ENCODE results near the gene CLCNKA.
"Not testable (repeated sequence)": the region's sequence is repeated elsewhere in the genome, so short reads cannot be mapped to it uniquely, and the experiment has no call there.

CLCNKA gene

GRCh38 chr1:16015960-16016901 is 5.6 kb upstream of the CLCNKA start:
- Histone ChIP-seq H3K36me3 (ENCODE audit: control insufficient read depth, insufficient read depth, low read length) (no peaks in the 10 kb centered on the region), H3K4me1 (ENCODE audit: control insufficient read depth, insufficient read depth, low read length) (peaks cover 53% of the 10 kb centered on the region), H3K9ac (ENCODE audit: low read length) (no peak overlapping the region), H3K27ac (ENCODE audit: low read depth, low read length) (peak overlapping the region; percentile 99), H3K27me3 (ENCODE audit: control insufficient read depth, insufficient read depth, low read length) (no peaks in the 10 kb centered on the region), H3K4me3 (ENCODE audit: low read length) (peak overlapping the region; percentile 72)

DNA sequence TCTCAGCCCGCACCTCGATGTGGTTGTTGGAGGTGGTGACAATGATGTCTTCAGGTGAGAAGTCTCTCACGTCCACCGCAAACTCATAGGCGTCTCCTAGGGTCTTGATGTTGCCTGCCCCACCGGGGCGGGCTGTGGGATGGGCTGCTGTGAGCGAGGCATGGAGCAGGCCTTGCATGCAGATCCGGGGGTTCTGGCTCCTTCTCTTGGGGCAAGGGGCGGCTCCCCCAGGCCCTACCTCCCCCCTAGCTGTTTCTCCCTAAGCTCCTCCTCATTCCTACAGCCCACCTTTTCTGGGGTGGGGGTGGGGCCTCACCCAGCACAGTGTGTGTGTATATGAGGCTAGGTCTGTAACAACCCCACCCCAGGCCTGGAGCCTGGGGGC is 4.8 kb upstream of the CLCNKA start:
- Histone ChIP-seq H3K27ac (ENCODE audit: low read depth, low read length) (peak overlapping the region; percentile 99), H3K9ac (ENCODE audit: low read length) (peak overlapping the region; percentile 96), H3K27me3 (ENCODE audit: control insufficient read depth, insufficient read depth, low read length) (no peaks in the 10 kb centered on the region), H3K4me1 (ENCODE audit: control insufficient read depth, insufficient read depth, low read length) (peaks cover 60% of the 10 kb centered on the region), H3K4me3 (ENCODE audit: low read length) (peak overlapping the region; percentile 72), H3K36me3 (ENCODE audit: control insufficient read depth, insufficient read depth, low read length) (no peaks in the 10 kb centered on the region)

- Histone ChIP-seq H3K4me1 (ENCODE audit: control insufficient read depth, insufficient read depth, low read length) (peaks cover 57% of the 10 kb centered on the region), H3K27me3 (ENCODE audit: control insufficient read depth, insufficient read depth, low read length) (no peaks in the 10 kb centered on the region), H3K4me3 (ENCODE audit: low read length) (peak within 1 kb of the TSS; percentile 72), H3K9ac (ENCODE audit: low read length) (peak within 1 kb of the TSS; percentile 96), H3K27ac (ENCODE audit: low read depth, low read length) (peak within 1 kb of the TSS; percentile 99), H3K36me3 (ENCODE audit: control insufficient read depth, insufficient read depth, low read length) (no peaks in the 10 kb centered on the region)
Observed at GRCh38 chr1:16017461-16018303, 4.2 kb upstream of the CLCNKA start, which contains the start of gene HSPB7. HSPB7 (minus strand) TSS chr1:16018043; CDS start chr1:16017963, 80 bp downstream.

GRCh38 chr1:16018308-16018707 is 3.5 kb upstream of the CLCNKA start:
- Histone ChIP-seq H3K36me3 (ENCODE audit: control insufficient read depth, insufficient read depth, low read length) (no peaks in the 10 kb centered on the region), H3K4me3 (ENCODE audit: low read length) (peak overlapping the region; percentile 51), H3K9ac (ENCODE audit: low read length) (no peak overlapping the region), H3K4me1 (ENCODE audit: control insufficient read depth, insufficient read depth, low read length) (peaks cover 57% of the 10 kb centered on the region), H3K27me3 (ENCODE audit: control insufficient read depth, insufficient read depth, low read length) (no peaks in the 10 kb centered on the region), H3K27ac (ENCODE audit: low read depth, low read length) (peak overlapping the region; percentile 99)

DNA sequence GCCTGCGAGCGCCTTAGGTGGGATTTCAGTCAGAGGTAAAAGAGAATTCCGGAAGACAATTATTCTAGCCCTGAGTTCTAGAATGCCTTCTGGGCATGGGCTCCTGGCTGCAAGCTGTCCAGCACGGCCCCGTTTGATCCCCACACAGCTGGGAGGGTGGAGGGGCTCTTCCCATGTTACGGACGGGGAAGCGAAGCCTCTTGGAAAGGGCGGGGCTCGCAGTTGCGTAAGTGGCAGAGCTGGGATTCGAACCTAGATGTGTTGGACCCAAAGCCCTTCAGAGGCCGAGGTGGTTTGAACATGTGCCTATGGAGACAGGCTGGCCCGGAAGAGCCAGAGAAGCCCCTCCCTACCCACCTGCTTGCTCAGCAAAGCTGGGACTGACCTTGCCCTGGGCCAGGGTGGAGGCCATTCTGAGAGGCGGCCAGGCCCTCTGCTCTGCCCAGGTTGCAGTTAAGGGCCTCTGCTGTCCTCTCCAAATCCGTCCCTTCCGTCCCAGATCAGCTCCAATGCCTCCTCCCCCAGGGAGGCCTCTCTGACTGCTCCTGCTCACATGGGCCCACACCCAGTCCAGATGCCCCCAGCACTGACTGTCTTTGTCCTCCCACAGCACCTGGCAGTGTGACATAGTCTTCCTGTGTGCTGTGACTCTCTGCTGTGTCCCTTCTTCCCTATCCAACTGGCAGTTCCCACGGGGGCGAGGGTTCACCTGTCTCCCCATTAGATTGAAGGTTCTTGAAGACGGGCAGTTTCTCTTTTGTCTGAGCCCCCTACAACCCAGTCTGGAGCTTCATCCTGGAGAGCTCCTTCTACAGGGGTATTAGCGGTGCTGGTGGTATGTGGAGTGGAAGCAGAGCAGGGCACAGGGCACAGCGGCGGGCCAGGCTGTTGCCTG is 2.8 kb upstream of the CLCNKA start:
- Histone ChIP-seq H3K4me3 (ENCODE audit: low read length) (no peak overlapping the region), H3K36me3 (ENCODE audit: control insufficient read depth, insufficient read depth, low read length) (no peaks in the 10 kb centered on the region), H3K27me3 (ENCODE audit: control insufficient read depth, insufficient read depth, low read length) (no peaks in the 10 kb centered on the region), H3K27ac (ENCODE audit: low read depth, low read length) (peak overlapping the region; percentile 99), H3K4me1 (ENCODE audit: control insufficient read depth, insufficient read depth, low read length) (peaks cover 51% of the 10 kb centered on the region), H3K9ac (ENCODE audit: low read length) (peak overlapping the region; percentile 50)

- no peak overlapping the region for H3K4me3 ChIP-seq (ENCODE audit: low read length)
- no peak overlapping the region for H3K9ac ChIP-seq (ENCODE audit: low read length)
- H3K27me3 ChIP-seq (ENCODE audit: control insufficient read depth, insufficient read depth, low read length), result no peaks in the 10 kb centered on the region
- peak overlapping the region; percentile 99 for H3K27ac ChIP-seq (ENCODE audit: low read depth, low read length)
- H3K36me3 ChIP-seq (ENCODE audit: control insufficient read depth, insufficient read depth, low read length), result no peaks in the 10 kb centered on the region
- peaks cover 47% of the 10 kb centered on the region for H3K4me1 ChIP-seq (ENCODE audit: control insufficient read depth, insufficient read depth, low read length)
Observed at GRCh38 chr1:16019644-16020277, 2.1 kb upstream of the CLCNKA start.

DNA sequence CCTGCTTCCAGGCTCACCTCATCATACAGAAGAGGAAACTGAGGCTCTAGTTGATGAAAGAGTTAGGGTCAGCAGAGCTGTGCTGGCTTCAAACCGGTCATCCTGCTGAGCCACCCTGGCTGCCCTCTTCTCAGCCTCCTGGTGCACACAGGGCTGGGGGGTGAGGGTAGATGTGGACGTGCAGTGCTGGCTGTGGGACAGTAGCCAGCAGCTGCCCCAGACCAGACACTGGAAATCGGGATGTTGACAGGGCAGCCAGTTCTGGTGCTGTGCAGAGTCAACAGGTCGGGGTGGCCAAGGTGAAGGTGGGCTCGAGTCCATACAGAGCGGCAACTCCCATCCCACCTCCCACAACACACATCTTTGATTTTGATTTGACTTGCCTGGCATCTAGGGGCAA is 1.5 kb upstream of the CLCNKA start:
- no peaks in the 10 kb centered on the region for H3K36me3 ChIP-seq (ENCODE audit: control insufficient read depth, insufficient read depth, low read length)
- peaks cover 41% of the 10 kb centered on the region for H3K4me1 ChIP-seq (ENCODE audit: control insufficient read depth, insufficient read depth, low read length)
- H3K4me3 ChIP-seq (ENCODE audit: low read length), result no peak overlapping the region
- H3K9ac ChIP-seq (ENCODE audit: low read length), result no peak overlapping the region
- no peaks in the 10 kb centered on the region for H3K27me3 ChIP-seq (ENCODE audit: control insufficient read depth, insufficient read depth, low read length)
- H3K27ac ChIP-seq (ENCODE audit: low read depth, low read length), result peak overlapping the region; percentile 99

- not testable (repeated sequence) for H3K27me3 ChIP-seq (ENCODE audit: control insufficient read depth, insufficient read depth, low read length); H3K36me3 ChIP-seq (ENCODE audit: control insufficient read depth, insufficient read depth, low read length); H3K4me3 ChIP-seq (ENCODE audit: low read length); H3K9ac ChIP-seq (ENCODE audit: low read length)
- Histone ChIP-seq H3K4me1 (ENCODE audit: control insufficient read depth, insufficient read depth, low read length) (peaks cover 37% of the 10 kb centered on the region), H3K27ac (ENCODE audit: low read depth, low read length) (peak overlapping the region; percentile 99)
Observed at GRCh38 chr1:16020878-16021277, 958 bp upstream of the CLCNKA start.

GRCh38 chr1:16022393-16022792 is 557 bp downstream of the CLCNKA start:
- H3K36me3 ChIP-seq (ENCODE audit: control insufficient read depth, insufficient read depth, low read length), result no peaks in the 10 kb centered on the region
- H3K4me3 ChIP-seq (ENCODE audit: low read length), result no peak overlapping the region
- peaks cover 34% of the 10 kb centered on the region for H3K4me1 ChIP-seq (ENCODE audit: control insufficient read depth, insufficient read depth, low read length)
- H3K9ac ChIP-seq (ENCODE audit: low read length), result no peak overlapping the region
- no peaks in the 10 kb centered on the region for H3K27me3 ChIP-seq (ENCODE audit: control insufficient read depth, insufficient read depth, low read length)
- peak overlapping the region; percentile 19 for H3K27ac ChIP-seq (ENCODE audit: low read depth, low read length)

- no peaks in the 10 kb centered on the region for H3K36me3 ChIP-seq (ENCODE audit: control insufficient read depth, insufficient read depth, low read length)
- H3K9ac ChIP-seq (ENCODE audit: low read length), result no peak overlapping the region
- H3K27me3 ChIP-seq (ENCODE audit: control insufficient read depth, insufficient read depth, low read length), result no peaks in the 10 kb centered on the region
- peaks cover 32% of the 10 kb centered on the region for H3K4me1 ChIP-seq (ENCODE audit: control insufficient read depth, insufficient read depth, low read length)
- H3K4me3 ChIP-seq (ENCODE audit: low read length), result no peak overlapping the region
- no peak overlapping the region for H3K27ac ChIP-seq (ENCODE audit: low read depth, low read length)
Observed at GRCh38 chr1:16023050-16023653, 1.3 kb downstream of the CLCNKA start.

DNA sequence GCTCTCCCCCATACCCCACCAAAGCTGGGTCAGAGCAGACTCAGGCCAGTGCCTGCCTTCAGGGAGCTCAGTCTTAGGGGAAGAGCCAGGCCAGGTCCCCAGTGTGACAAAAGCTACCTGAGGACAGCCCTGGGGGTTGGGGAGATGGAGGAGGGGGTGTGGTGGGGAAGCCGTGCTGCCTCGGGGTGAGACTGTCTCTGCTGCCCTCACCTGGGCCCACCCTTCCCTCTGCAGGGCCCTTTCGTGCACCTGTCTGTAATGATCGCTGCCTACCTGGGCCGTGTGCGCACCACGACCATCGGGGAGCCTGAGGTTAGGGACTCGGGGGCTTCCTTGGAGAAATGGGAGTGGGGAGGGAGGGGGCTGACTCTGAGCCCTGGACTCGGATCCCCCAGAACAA is 4.5 kb downstream of the CLCNKA start:
- H3K27ac ChIP-seq (ENCODE audit: low read depth, low read length), result not testable (repeated sequence)

More for the DNA sequence above, 4.5 kb downstream of the CLCNKA start:
- H3K9ac ChIP-seq (ENCODE audit: low read length); H3K27me3 ChIP-seq (ENCODE audit: control insufficient read depth, insufficient read depth, low read length); H3K4me1 ChIP-seq (ENCODE audit: control insufficient read depth, insufficient read depth, low read length); H3K4me3 ChIP-seq (ENCODE audit: low read length); H3K36me3 ChIP-seq (ENCODE audit: control insufficient read depth, insufficient read depth, low read length): not testable (repeated sequence)

All from rectal smooth muscle tissue (tissue), 1 donor.